ENCODE data around the gene FBXW10. TPM values are rescaled to one million over a fixed set of nuclear protein-coding genes. Genes with fewer than 3 reads are reported as not detected.
"Not testable (repeated sequence)": the region's sequence is repeated elsewhere in the genome, so short reads cannot be mapped to it uniquely, and the experiment has no call there.

The FBXW10 gene
- total RNA-seq, 2 experiments from 2014 or later: not detected

- H3K4me3 Mint-ChIP-seq, POLR2A ChIA-PET: not testable (repeated sequence)
These were observed 11.4 kb upstream of the FBXW10 start for GRCh38 chr17:18732438-18732837.

GRCh38 chr17:18733350-18733749 is 10.5 kb upstream of the FBXW10 start:
- H3K36me3 Mint-ChIP-seq (ENCODE audit: low read depth); DNase-seq; H3K27me3 Mint-ChIP-seq; POLR2A ChIA-PET; H3K4me1 Mint-ChIP-seq; H3K4me3 Mint-ChIP-seq; H3K9me3 Mint-ChIP-seq; H3K27ac Mint-ChIP-seq; CTCF ChIA-PET: not testable (repeated sequence)

More at GRCh38 chr17:18732438-18732837, 11.4 kb upstream of the FBXW10 start:
- H3K9me3 Mint-ChIP-seq; H3K4me1 Mint-ChIP-seq; H3K27ac Mint-ChIP-seq; H3K36me3 Mint-ChIP-seq (ENCODE audit: low read depth); CTCF ChIA-PET; H3K27me3 Mint-ChIP-seq; DNase-seq: not testable (repeated sequence)

- H3K9me3 Mint-ChIP-seq; POLR2A ChIA-PET; DNase-seq; CTCF ChIA-PET; H3K36me3 Mint-ChIP-seq (ENCODE audit: low read depth); H3K4me3 Mint-ChIP-seq; H3K27ac Mint-ChIP-seq; H3K27me3 Mint-ChIP-seq; H3K4me1 Mint-ChIP-seq: not testable (repeated sequence)
These were observed 4.0 kb upstream of the FBXW10 start for GRCh38 chr17:18739616-18740391.

GRCh38 chr17:18741228-18741627 is 2.6 kb upstream of the FBXW10 start:
- CTCF ChIA-PET; POLR2A ChIA-PET; H3K27me3 Mint-ChIP-seq; H3K36me3 Mint-ChIP-seq (ENCODE audit: low read depth); H3K4me1 Mint-ChIP-seq; DNase-seq; H3K9me3 Mint-ChIP-seq; H3K4me3 Mint-ChIP-seq; H3K27ac Mint-ChIP-seq: not testable (repeated sequence)

GRCh38 chr17:18744726-18745125 is 872 bp downstream of the FBXW10 start:
- H3K27ac Mint-ChIP-seq; H3K4me1 Mint-ChIP-seq; H3K4me3 Mint-ChIP-seq; H3K9me3 Mint-ChIP-seq; POLR2A ChIA-PET; H3K36me3 Mint-ChIP-seq (ENCODE audit: low read depth); H3K27me3 Mint-ChIP-seq; DNase-seq; CTCF ChIA-PET: not testable (repeated sequence)

- H3K4me1 Mint-ChIP-seq; POLR2A ChIA-PET; H3K9me3 Mint-ChIP-seq; H3K4me3 Mint-ChIP-seq; DNase-seq; H3K27ac Mint-ChIP-seq; H3K27me3 Mint-ChIP-seq; CTCF ChIA-PET; H3K36me3 Mint-ChIP-seq (ENCODE audit: low read depth): not testable (repeated sequence)
These were observed 2.7 kb downstream of the FBXW10 start for GRCh38 chr17:18746551-18746950.

GRCh38 chr17:18747501-18747900 is 3.6 kb downstream of the FBXW10 start:
- POLR2A ChIA-PET; H3K4me1 Mint-ChIP-seq; CTCF ChIA-PET; H3K27me3 Mint-ChIP-seq; H3K9me3 Mint-ChIP-seq; H3K4me3 Mint-ChIP-seq; H3K27ac Mint-ChIP-seq; DNase-seq; H3K36me3 Mint-ChIP-seq (ENCODE audit: low read depth): not testable (repeated sequence)

GRCh38 chr17:18750242-18750641 is 6.4 kb downstream of the FBXW10 start:
- POLR2A ChIA-PET; H3K27me3 Mint-ChIP-seq; H3K36me3 Mint-ChIP-seq (ENCODE audit: low read depth); CTCF ChIA-PET; DNase-seq; H3K4me1 Mint-ChIP-seq; H3K27ac Mint-ChIP-seq; H3K9me3 Mint-ChIP-seq; H3K4me3 Mint-ChIP-seq: not testable (repeated sequence)

GRCh38 chr17:18753829-18754409 is 10.1 kb downstream of the FBXW10 start:
- H3K36me3 Mint-ChIP-seq (ENCODE audit: low read depth); CTCF ChIA-PET; H3K27ac Mint-ChIP-seq; H3K27me3 Mint-ChIP-seq; H3K4me1 Mint-ChIP-seq; H3K9me3 Mint-ChIP-seq; H3K4me3 Mint-ChIP-seq; POLR2A ChIA-PET; DNase-seq: not testable (repeated sequence)

- CTCF ChIA-PET: interaction anchor here (0.6 kb wide), 1 partner anchor 130 kb away, joined by 3 read pairs; no protein-coding TSS in a partner anchor
- H3K4me3 Mint-ChIP-seq; H3K4me1 Mint-ChIP-seq; POLR2A ChIA-PET; H3K27ac Mint-ChIP-seq; H3K36me3 Mint-ChIP-seq (ENCODE audit: low read depth); DNase-seq; H3K27me3 Mint-ChIP-seq; H3K9me3 Mint-ChIP-seq: not testable (repeated sequence)
These were observed 12.1 kb downstream of the FBXW10 start for GRCh38 chr17:18755969-18756368.

GRCh38 chr17:18757368-18758044 is 13.7 kb downstream of the FBXW10 start:
- H3K9me3 Mint-ChIP-seq; H3K4me1 Mint-ChIP-seq; DNase-seq; H3K36me3 Mint-ChIP-seq (ENCODE audit: low read depth); POLR2A ChIA-PET; H3K27me3 Mint-ChIP-seq; H3K4me3 Mint-ChIP-seq; CTCF ChIA-PET; H3K27ac Mint-ChIP-seq: not testable (repeated sequence)

GRCh38 chr17:18758344-18758743 is 14.5 kb downstream of the FBXW10 start:
- H3K27me3 Mint-ChIP-seq; H3K27ac Mint-ChIP-seq; H3K4me1 Mint-ChIP-seq; CTCF ChIA-PET; H3K9me3 Mint-ChIP-seq; H3K4me3 Mint-ChIP-seq; DNase-seq; POLR2A ChIA-PET; H3K36me3 Mint-ChIP-seq (ENCODE audit: low read depth): not testable (repeated sequence)

GRCh38 chr17:18760221-18760620 is 16.4 kb downstream of the FBXW10 start:
- CTCF ChIA-PET, H3K9me3 Mint-ChIP-seq: not testable (repeated sequence)

GRCh38 chr17:18770572-18770971 is 26.7 kb downstream of the FBXW10 start:
- H3K4me3 Mint-ChIP-seq; CTCF ChIA-PET; H3K9me3 Mint-ChIP-seq; DNase-seq; H3K36me3 Mint-ChIP-seq (ENCODE audit: low read depth); H3K4me1 Mint-ChIP-seq; H3K27ac Mint-ChIP-seq; POLR2A ChIA-PET: not testable (repeated sequence)
- H3K27me3 Mint-ChIP-seq: peaks cover 11% of the 10 kb centered on the region

More at GRCh38 chr17:18760221-18760620, 16.4 kb downstream of the FBXW10 start:
- H3K27me3 Mint-ChIP-seq; DNase-seq; H3K4me1 Mint-ChIP-seq; POLR2A ChIA-PET; H3K36me3 Mint-ChIP-seq (ENCODE audit: low read depth); H3K27ac Mint-ChIP-seq; H3K4me3 Mint-ChIP-seq: not testable (repeated sequence)

Measured in activated CD4-positive, alpha-beta T cell treated with anti-CD3 and anti-CD28 coated beads, Interleukin-2, amount 10 ng/mL, durations not matched to agents 7 days and 5 days (primary cell).